ENCODE data around the gene KIT. TPM values are rescaled to one million over a fixed set of nuclear protein-coding genes. Genes with fewer than 3 reads are reported as not detected.

KIT gene
- total and polyA plus RNA-seq, 7 donors = 0.69 to 58.7 (median 31.0) TPM

DNA sequence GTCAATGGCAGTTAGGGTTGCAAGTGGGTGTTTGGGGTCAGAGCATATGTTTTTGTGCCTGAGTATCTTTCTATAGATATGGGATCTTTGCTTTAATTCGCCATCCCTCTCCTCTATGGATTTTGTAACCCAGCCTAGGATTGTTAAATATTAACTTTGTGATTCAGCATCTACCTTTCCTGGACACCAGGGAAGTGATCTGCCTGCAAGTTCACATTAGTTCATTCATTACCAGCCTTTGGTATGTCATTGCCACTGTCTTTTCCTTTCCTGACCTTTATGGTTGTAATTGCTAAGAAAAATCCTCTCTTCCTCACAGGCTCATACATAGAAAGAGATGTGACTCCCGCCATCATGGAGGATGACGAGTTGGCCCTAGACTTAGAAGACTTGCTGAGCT lies 73.8 kb downstream of the KIT start:
- intact Hi-C loops (cut with DNase I) = no loop called here
- 72 to 83% methylated on average over 3 of the region's 3 CpGs for WGBS, 2 donors
- no peaks in the 10 kb centered on the region for H3K36me3 ChIP-seq

DNA sequence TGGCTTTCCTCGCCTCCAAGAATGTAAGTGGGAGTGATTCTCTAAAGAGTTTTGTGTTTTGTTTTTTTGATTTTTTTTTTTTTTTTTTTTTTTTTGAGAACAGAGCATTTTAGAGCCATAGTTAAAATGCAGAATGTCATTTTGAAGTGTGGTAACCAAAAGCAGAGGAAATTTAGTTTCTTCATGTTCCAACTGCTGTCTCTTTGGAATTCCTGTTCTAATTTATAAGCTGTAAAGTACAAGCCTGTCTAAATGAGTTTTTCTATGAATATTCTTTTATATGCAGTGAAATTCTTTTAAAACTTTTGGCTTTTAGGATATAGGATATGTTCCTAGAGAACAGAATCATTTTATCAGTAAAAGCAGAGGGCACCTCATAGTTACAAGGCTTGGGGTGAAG lies 74.2 kb downstream of the KIT start:
- no peaks in the 10 kb centered on the region for H3K9me3 ChIP-seq
- no peaks in the 10 kb centered on the region for H3K27me3 ChIP-seq
- no peaks in the 10 kb centered on the region for H3K36me3 ChIP-seq
- intact Hi-C loops (cut with DNase I) = no loop called here
- 87 to 94% methylated on average over 1 of the region's 1 CpG for WGBS, 2 donors
- DNase-seq = no peak
- H3K4me1 ChIP-seq = no peaks in the 10 kb centered on the region
- TF ChIP-seq POLR2AphosphoS5 (IDR thresholded peaks at IDR 0.05) = no peak
- no peak for TF ChIP-seq CTCF (IDR thresholded peaks at IDR 0.05)
- TF ChIP-seq EP300 (IDR thresholded peaks at IDR 0.05) = no peak
- TF ChIP-seq POLR2A (IDR thresholded peaks at IDR 0.05) = no peak
- H3K27ac ChIP-seq = no peak overlapping the region
- H3K4me3 ChIP-seq = no peak overlapping the region

More for the DNA sequence above, 73.8 kb downstream of the KIT start:
- TF ChIP-seq POLR2A (IDR thresholded peaks at IDR 0.05) = no peak
- TF ChIP-seq CTCF (IDR thresholded peaks at IDR 0.05) = no peak
- no peak for TF ChIP-seq EP300 (IDR thresholded peaks at IDR 0.05)
- no peak for TF ChIP-seq POLR2AphosphoS5 (IDR thresholded peaks at IDR 0.05)
- Histone ChIP-seq H3K27me3 (no peaks in the 10 kb centered on the region), H3K27ac (no peak overlapping the region), H3K4me1 (no peaks in the 10 kb centered on the region), H3K9me3 (no peaks in the 10 kb centered on the region), H3K4me3 (no peak overlapping the region)
- no peak for DNase-seq

DNA sequence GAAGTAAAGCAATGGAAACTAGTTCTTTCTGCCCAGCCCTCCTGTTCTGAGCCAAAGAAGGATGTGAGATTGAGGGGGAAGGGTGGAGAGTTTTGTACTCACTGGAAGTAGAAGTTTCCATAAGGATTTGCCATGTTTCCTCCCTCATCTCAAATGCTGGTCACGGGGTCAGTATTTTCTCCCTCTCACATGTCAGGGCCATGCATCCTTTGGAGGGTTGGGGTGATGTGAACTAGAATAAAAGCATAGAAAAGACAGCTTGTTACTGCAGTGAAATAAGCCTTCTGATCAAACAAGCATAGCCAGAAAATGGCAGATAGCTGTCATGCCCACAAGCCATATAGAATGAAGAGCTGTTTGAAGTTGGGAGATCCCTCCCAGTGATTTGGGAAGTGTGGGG lies 79.7 kb downstream of the KIT start:
- intact Hi-C loops (cut with DNase I) = no loop called here
- no peak for DNase-seq

GRCh38 chr4:54741202-54741601 lies 83.4 kb downstream of the KIT start:
- H3K36me3 ChIP-seq = no peaks in the 10 kb centered on the region
- 37 to 77% methylated on average over 3 of the region's 3 CpGs for WGBS, 2 donors
- H3K4me3 ChIP-seq = no peak overlapping the region
- no peaks in the 10 kb centered on the region for H3K27me3 ChIP-seq
- TF ChIP-seq EP300 (IDR thresholded peaks at IDR 0.05) (no peak), CTCF (IDR thresholded peaks at IDR 0.05) (no peak)
- no peaks in the 10 kb centered on the region for H3K4me1 ChIP-seq
- no peak overlapping the region for H3K27ac ChIP-seq
- H3K9me3 ChIP-seq = no peaks in the 10 kb centered on the region
- intact Hi-C loops (cut with DNase I) = no loop called here
- no peak for DNase-seq

More for the DNA sequence above, 79.7 kb downstream of the KIT start:
- Histone ChIP-seq H3K4me3 (no peak overlapping the region), H3K9me3 (no peaks in the 10 kb centered on the region), H3K4me1 (no peaks in the 10 kb centered on the region), H3K27ac (no peak overlapping the region), H3K36me3 (no peaks in the 10 kb centered on the region), H3K27me3 (no peaks in the 10 kb centered on the region)
- TF ChIP-seq POLR2AphosphoS5 (IDR thresholded peaks at IDR 0.05) (no peak), POLR2A (IDR thresholded peaks at IDR 0.05) (no peak), EP300 (IDR thresholded peaks at IDR 0.05) (no peak), CTCF (IDR thresholded peaks at IDR 0.05) (no peak)
- 75 to 87% methylated on average over 1 of the region's 1 CpG for WGBS, 2 donors

DNA sequence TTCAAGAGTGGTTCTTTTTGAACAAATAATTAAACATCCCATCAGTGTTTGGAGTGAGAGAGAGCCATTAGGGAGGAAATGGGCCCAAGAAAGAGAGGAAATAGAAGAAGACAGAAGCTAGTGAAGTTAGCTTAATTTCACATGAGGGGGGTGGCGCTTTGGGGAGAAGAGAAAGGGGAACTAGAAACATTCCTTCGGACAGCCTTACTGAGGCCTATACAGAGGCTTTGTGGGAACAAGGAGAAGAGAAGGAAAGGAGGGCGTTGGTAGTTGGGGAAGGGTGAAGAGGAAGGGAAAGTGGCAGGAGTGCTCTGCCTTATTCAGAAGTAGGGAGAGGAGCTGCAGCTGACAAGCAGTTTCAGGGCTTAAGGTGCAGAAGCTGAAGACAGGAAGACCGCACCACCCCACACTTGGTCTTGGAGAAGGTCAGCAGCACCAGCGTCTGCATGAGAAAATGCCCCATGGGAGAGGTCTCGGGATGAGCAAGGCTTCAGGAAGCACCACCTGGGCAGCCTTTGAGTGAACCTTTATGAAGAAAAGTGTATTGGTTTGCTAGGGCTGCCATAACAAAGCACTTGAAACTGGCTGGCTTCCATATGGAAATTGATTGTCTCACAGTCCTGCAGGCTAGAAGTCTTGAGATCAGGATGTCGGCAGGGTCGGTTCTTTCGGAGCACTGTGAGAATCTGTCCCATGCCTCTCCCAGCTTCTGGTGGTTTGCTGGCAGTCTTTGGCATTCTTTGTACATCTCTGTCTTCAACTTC lies 85.1 kb downstream of the KIT start:
- no peak overlapping the region for H3K27ac ChIP-seq
- DNase-seq = no peak
- no peaks in the 10 kb centered on the region for H3K36me3 ChIP-seq
- H3K4me3 ChIP-seq = no peak overlapping the region
- H3K9me3 ChIP-seq = no peaks in the 10 kb centered on the region
- H3K27me3 ChIP-seq = no peaks in the 10 kb centered on the region
- intact Hi-C loops (cut with DNase I) = no loop called here
- H3K4me1 ChIP-seq = no peaks in the 10 kb centered on the region
- 84 to 90% methylated on average over 9 of the region's 9 CpGs for whole genome bisulfite sequencing, 2 donors
- no peak for TF ChIP-seq POLR2AphosphoS5 (IDR thresholded peaks at IDR 0.05)
- TF ChIP-seq CTCF (IDR thresholded peaks at IDR 0.05) = no peak
- no peak for TF ChIP-seq EP300 (IDR thresholded peaks at IDR 0.05)
- no peak for TF ChIP-seq POLR2A (IDR thresholded peaks at IDR 0.05)
